Stimulated activated naive CD4-positive, alpha-beta T cell (primary cell): ENCODE measurements around the gene CTXND2.
"Not testable (repeated sequence)": the region's sequence is repeated elsewhere in the genome, so short reads cannot be mapped to it uniquely, and the experiment has no call there.

Source experiments
- DNase-seq, 6 experiments: peaks; one replicate each; lab custom pipeline; 2025; lab: John Stamatoyannopoulos, UW

CTXND2 gene

DNA sequence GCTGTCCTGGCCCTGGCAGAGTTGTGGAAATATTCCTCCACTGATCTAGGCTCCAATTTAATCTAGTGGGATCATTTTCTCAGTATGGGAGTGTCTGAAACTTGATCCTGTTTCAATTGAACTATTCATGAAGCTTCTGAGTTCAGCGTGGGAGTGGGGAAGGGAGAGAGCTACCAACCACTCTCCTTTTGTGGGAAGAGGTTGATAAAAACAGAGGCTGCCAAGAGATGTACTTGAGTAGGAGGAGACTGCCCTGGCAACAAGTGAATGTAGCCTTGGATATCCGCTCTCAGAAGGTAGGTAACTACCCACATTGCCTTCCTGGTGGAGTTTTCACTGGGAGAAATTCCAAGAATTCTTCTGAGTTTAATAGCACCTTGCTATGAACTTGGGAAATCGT lies at the start of gene CTXND2:
CTXND2 (plus strand) TSS at position 119 of the 400 bp plus-strand sequence. CDS start 25,179 bp downstream, outside the sequence.
- DNase-seq: no peak

DNA sequence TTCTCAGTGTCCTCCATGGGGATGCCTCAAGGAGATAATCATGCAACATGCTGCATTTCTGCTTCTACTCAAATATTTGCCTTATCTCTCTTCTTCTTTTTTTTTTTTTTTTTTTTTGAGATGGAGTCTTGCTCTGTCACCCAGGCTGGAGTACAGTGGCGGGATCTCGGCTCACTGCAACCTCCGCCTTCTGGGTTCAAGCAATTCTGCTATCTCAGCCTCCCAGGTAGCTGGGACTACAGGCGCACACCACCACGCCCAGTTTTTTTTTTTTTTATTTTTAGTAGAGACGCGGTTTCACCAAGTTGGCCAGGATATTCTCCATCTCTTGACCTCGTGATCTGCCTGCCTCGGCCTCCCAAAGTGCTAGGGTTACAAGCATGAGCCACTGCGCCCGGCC lies 46.1 kb upstream of the CTXND2 start:
- DNase-seq: not testable (repeated sequence)

DNA sequence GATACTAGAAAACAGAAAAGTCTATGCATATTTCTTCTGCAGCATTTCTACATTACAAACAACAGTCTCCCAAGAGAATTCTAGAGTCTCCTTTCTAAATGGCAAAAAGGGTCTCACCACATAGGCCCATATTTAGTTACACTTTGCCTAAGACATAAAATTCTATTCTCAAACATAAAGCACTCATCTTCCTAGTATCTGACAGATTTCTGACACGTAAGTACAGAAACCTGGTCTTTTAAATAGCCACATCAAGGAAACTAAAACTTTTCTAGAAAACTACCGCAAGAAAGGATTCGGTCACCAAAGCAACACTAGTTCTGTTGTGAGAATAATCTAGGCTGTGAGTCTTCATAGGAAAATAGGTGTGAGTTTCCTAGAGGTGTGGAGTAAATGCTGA lies 45.3 kb upstream of the CTXND2 start:
- DNase-seq: peak in 3 of 6 experiments; percentile 62 to 74 (median 66)

DNA sequence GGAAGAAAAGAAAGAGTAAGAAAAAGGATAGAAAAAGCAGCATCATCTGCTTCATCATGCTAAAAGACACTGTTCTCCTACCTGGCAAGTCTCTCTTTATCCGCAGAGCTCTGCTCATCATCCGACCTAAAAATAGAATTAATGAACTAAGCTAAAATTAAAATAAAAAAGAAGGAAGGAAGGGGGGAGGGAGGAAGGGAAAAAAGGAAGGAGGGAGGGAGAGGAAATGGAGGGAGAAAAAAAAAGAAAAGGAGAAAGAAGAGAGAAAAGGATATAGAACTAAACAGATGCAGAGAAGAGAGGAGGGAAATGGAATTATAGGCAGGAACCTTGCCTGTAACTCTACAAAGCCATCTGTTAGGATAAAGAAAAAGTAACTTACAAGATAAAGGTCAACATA lies 44.6 kb upstream of the CTXND2 start:
- no peak for DNase-seq

DNA sequence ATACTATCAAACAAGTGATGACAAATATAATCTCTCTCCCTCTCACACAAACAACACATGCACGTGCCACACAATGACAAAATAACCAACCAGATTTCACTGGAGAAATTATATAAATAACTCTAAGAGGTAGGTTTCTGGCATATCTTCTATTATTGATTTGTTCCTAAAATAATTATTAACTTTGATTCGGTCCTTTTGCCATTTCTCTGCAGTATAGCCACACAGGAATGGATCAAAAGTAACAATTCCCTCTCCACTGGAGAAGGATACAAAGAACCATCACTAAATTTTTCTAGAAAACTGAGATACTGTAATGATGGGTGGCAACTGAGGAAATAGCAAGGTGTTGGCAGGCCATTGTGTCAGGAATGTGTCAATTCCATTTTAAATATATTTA lies 44.0 kb upstream of the CTXND2 start:
- DNase-seq: no peak

DNA sequence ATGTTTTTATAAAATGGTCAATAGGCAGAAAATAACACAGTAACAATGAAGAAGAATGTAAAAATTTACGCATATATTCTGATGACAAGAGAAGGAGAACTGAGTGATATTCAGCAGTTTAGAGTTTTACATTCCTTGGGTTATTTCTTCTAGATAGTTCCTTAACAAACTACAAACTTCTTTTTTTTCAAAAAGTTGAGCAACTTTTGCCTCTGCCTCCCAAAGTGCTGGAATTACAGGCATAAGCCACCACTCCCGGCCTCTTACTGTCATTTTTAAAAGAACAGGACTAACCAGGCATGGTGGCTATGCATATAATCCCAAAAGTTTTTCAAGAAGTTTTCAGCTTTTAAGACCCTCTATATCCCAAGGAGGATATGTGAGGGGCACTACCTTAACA lies 43.5 kb upstream of the CTXND2 start:
- no peak for DNase-seq

DNA sequence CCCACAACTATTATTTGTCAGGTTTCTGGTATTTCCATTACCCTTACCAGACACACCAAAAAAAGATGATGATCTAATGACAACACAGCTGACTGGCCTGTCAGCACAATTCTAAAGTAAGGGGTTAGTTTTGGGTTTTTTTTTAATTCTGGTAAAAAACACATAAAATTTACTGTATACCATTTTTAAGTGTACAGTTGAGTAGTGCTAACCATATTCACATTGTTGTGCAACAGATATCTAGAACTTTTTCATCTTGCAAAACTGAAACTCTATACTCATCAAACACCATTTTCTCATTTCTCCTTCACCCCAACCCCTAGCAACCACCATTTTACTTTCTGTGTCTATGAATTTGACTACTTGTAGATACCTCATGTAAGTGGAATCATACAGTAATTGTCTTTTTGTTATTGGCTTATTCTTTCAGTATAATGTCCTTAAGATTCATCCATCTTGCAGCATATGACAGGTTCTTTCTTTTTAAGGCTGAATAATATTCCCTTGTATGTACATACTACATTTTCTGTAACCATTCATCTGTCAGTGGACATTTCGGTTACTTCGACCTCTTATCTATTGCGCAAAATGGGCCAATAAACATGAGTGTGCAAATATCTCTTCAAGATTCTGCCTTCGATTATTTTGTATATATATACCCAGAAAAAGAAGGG lies 40.3 kb upstream of the CTXND2 start:
- DNase-seq: no peak

DNA sequence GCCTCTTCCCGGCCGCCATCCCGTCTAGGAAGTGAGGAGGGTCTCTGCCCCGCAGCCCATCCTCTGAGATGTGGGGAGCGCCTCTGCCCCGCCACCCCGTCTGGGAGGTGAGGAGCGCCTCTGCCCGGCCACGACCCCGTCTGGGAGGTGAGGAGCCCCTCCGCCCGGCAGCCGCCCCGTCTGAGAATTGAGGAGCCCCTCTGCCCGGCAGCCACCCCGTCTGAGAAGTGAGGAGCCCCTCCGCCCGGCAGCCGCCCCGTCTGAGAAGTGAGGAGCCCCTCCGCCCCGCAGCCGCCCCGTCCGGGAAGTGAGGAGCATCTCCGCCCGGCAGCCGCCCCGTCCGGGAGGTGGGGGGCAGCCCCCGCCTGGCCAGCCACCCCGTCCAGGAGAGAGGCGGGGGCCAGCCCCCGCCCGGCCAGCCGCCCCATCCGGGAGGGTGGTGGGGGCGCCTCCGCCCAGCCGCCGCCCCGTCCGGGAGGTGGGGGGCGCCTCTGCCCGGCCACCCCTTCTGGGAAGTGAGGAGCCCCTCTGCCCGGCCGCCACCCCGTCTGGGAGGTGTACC lies 36.1 kb upstream of the CTXND2 start:
- DNase-seq: not testable (repeated sequence)

DNA sequence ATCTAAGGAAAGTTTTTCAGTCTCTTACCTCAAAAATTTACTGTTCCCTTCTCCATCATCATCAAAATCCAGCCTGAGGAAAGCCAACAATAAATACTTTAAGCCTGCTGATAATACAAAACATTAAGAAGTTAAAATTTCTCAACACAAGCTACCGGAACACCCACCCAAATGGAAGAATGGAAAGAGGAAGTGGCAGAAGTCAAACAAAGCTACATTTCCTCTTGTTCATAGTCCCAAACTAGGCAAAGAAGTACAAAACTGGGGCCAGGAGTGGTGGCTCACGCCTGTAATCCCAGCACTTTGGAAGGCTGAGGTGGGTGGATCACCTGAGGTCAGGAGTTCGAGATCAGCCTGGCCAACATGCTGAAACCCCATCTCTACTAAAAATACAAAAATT lies 34.2 kb upstream of the CTXND2 start:
- DNase-seq: not testable (repeated sequence)

DNA sequence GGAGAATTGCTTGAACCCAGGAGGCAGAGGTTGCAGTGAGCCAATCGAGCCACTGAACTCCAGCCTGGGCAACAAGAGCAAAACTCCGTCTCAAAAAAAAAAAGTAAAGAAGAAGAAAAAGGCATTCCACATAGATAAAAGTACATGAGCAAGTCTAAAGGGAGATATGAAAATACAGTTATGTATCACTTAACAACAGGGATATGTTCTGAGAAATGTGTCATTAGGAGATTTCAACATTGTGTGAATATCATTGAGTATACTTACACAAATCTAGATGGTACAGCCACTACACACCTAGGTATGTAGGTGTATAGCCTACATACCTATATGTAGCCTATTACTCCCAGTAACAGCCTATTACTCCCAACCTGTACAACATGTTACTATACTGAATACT lies 23.2 kb upstream of the CTXND2 start:
- DNase-seq: no peak

DNA sequence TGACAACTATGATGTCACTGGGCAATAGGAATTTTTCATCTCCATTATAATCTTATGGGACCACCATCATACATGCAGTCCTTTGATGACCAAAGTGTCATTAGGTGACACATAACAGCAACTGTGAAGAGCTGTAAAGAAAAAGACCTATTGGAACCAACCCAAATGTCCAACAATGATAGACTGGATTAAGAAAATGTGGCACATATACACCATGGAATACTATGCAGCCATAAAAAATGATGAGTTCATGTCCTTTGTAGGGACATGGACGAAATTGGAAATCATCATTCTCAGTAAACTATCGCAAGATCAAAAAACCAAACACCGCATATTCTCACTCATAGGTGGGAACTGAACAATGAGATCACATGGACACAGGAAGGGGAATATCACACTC lies 22.7 kb upstream of the CTXND2 start:
- not testable (repeated sequence) for DNase-seq

DNA sequence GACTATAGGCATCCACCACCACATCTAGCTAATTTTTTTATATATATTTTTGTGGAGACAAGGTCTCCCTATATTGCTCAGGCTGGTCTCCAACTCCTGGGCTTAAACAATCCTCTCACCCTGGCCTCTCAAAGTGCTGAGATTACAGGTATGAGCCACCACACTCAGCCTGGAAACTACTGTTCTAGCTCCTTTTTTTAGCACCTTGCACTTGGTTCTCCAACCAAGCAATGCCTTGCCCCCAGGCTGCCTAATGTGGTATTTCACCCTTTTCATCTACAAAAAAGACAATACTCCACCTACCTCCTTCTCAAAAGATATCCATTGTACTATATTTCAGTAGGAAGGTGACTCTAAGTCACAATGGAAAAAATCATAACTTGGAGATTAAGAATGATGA lies 17.3 kb upstream of the CTXND2 start:
- DNase-seq: no peak

DNA sequence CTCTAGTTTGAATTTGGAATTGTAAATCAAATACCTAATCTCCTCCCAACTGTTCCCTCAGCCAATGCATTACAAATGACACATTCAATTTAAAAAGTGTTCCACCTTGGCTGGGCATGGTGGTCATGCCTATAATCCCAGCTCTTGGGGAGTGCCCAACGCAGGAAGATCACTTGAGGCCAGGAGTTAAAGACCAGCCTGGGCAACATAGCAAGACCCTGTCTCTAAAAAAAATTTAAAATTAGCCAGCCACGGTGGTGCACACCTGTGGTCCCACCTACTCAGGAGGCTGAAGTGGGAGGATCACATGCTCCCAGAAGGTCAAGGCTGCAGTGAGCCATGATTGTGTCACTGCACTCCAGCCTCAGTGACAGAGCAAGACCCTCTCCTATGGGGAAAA lies 14.4 kb upstream of the CTXND2 start:
- DNase-seq: no peak

DNA sequence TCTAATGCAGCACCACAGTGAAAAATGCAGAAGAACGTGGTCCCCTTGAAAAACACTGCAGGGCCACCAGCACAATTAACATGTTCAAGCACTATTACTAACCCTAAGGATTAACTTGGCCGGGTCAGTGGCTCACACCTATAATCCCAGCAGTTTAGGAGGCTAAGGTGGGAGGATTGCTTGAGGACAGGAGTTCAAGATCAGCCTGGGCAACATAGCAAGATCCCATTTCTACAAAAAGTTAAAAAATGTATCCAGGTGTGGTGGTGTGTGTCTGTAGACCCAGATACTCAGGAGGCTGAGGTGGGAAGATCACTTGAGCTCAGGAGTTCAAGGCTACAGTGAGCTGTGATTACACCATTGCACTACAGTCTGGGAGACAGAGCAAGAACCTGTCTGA lies 13.4 kb upstream of the CTXND2 start:
- no peak for DNase-seq

DNA sequence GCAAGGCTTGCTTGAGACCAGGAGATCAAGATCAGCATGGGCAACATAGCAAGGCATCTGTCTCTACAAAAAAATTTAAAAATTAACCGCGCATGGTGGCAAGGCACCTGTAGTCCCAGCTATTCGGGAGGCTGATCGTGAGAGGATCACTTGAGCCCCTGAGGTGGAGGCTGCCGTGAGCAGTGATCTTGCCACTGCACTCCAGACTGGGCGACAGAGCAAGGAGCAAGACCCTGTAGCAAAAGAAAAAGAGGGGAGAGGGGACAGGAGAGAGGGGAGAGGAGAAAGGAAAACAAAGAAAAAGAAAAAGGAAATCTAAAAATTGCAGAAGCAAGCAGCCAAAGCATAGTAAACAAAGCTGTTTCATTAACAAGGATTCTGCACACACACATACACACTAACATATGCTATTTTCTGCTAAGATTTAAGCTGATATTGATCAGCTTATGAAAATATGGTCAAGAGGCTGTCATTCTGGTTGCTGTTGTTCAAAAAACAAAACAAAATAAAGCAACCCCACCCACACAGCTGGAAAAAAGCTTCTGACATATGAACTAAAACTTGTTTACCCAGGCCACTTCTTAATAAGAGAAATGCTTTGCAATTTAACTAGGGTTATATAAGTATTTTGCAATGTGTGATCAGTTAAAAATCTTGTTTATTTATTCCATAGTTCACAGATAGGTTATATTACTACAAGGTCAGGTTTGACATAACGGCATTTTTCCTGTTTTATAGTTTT lies 12.3 kb upstream of the CTXND2 start:
- no peak for DNase-seq

DNA sequence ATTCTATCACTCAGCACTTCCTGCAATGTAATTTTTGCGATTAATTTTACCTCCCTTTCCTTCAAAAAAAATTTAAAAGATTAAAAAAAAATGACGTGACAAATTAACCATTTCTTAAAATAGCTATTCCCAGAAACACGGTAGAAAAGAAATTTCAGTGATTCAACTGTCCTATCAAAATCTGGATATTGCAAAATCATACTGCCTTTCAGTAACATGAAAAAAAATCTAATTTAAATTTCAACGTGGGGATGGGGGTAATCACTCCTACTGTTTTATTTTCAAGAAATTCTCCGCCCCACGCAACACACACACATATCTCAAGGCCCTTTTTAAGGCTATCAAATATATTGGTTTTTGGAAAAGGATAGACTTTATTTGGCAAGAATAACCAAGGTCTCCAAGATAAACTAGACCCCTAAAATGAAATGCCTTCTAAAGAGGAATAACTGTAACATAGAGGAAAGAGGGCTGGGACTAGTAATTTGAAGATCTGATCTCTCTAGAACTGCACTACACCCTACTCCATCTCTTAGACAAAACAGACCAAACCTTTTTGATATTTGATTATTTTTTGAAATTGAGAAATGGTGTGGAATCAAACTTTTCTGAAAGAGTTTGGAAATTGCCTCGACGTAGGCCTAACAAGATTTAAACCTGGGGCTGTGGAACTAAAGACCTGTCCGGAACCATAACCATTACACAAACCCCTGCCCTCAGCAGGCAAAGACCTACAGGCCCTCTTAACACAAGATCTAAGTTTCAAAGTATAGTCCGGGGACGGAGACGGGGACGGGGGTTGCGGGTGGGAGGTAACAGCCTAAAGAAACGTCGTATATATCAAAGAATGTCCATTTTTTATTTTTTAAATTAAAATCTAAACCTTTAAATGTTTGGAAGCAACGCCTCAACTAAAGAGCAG lies 11.5 kb upstream of the CTXND2 start:
- peak in 2 of 6 experiments; percentile 17 to 26 for DNase-seq

DNA sequence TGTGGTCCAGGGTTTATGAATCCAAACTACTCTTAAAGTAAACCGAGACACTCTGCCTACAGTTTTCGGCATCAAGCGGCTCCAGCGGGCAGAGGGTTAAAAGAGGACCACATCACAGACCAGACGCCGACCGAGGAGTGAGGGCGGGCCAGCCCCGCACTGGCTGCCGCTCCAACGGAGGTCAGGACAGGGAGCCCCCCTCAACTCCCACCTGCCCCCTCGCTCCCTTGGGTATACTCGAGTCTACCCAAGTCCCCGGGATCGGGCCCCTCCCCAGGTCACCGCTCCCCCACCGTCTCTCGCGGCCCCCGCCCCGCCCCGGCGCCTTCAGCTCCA lies 10.8 kb upstream of the CTXND2 start:
- peak in 1 of 6 experiments; percentile 62 for DNase-seq

DNA sequence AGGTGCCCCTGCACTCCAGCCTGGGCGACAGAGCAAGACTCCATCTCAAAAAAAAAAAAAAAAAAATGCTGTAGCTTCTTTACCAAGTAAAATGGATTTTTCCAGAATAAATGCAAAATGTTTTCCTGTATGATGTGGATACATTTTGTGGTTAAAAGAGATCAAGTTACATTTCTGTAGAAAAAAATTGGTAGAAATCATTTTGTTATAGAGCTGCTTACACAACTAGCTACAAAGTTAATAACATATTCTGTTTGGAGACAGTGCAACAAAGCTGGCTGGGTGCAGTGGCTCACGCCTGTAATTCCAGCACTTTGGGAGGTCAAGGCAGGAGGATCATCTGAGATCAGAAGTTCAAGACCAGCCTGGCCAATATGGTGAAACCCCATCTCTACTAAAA lies 8.0 kb upstream of the CTXND2 start:
- not testable (repeated sequence) for DNase-seq

DNA sequence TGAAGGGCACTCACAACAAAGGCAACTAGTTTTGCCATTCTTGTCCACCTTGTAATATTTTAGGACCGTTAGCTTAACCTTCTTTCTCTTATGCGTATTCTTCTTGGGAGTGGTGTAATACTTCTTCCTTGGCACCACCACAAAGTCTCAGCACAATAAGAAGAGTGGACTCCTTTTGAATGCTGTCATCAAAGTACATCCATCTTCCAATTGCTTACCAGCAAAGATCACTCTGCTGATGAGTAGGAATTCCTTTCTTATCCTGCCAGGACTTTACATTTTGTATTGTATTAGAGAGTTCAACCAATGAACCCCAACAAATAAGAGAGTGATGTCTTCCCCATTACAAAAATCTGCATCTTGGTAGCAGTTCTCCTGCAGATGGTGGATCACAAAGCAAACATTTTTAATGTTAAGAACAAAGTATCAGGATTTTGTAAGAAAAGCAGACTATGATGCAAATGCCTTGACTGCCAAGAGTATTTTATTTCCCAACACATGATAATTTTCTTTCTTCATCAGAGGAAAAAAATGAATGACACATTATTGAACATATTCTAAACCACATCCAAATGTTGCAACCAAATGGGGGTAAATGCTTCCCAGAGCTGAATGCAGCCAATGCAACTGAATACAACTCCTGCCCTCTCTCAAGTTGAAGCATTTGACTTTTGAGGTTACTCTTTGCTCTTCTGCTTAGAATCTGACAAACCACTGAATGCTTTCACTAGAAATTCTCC lies 5.4 kb upstream of the CTXND2 start:
- no peak for DNase-seq

DNA sequence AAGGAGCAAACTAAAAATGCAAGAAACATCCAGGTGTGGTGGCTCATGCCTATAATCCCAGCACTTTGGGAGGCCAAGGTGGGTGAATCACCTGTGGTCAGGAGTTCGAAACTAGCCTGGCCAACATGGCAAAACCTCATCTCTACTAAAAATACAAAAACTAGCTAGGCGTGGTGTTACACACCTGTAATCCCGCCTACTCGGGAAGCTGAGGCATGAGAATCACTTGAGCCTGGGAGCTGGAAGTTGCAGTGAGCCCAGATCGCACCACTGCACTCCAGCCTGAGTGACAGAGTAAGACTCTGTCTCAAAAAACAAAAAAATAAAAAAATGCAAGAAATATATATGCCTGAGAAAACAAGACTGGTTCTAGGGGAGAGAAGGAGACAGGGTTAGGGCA lies 3.8 kb upstream of the CTXND2 start:
- DNase-seq: not testable (repeated sequence)

DNA sequence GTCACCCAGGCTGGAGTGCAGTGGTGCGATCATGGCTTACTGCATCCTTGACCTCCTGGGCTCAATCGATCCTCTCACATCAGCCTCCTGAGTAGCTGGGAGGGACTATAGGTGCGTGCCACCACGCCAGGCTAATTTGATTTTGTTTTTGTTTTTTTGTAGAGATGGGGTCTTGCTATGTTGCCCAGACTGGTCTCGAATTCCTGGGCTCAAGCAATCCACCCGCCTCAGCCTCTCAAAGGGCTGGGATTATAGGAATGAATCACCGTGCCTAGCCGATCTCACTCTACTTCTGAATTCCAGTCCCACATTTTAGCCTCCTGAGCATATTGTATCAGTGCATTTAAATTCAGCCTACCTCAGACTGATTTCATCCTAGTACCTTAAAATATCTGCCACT lies 1.8 kb downstream of the CTXND2 start:
- DNase-seq: no peak

DNA sequence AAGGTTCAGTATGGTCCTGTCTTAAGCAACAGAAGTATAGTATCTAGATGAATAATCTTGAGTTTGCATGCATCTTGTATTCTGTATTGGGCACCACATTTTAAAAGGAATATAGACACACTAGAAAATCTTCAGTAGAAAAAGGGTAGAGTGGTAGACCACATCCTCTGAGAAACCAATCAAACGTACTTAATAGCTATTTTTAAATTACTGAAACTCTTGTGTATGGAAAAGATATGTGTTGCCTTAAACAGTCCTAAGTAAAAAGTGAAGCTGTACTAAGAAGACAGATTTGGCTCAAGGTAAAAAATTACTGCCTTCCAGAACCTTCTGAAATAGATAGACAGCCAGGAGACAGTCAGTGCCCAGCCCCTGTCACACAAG lies 3.1 kb downstream of the CTXND2 start:
- peak in 3 of 6 experiments; percentile 33 to 61 (median 46) for DNase-seq
